Activated naive CD4-positive, alpha-beta T cell (primary cell): ENCODE measurements around the gene SPINDOC.
A peak's percentile ranks its signal among the peaks of the same experiment; 100 is the strongest.
"Not testable (repeated sequence)": the region's sequence is repeated elsewhere in the genome, so short reads cannot be mapped to it uniquely, and the experiment has no call there.

Experiments
- DNase-seq, 4 experiments: peaks; one replicate each; lab custom pipeline; 2025; lab: John Stamatoyannopoulos, UW

The SPINDOC gene

GRCh38 chr11:63813035-63813562 lies at the start of gene SPINDOC:
Gene SPINDOC (plus strand): TSS chr11:63813456. CDS start chr11:63813687, 231 bp downstream.
- DNase-seq, result peak in 3 of 4 experiments; percentile 17 to 42 (median 19)

GRCh38 chr11:63763496-63764339 lies 49.5 kb upstream of the SPINDOC start:
- DNase-seq, result no peak

GRCh38 chr11:63764340-63764678 lies 48.9 kb upstream of the SPINDOC start:
- DNase-seq, result no peak

- DNase-seq, result no peak
Observed at GRCh38 chr11:63764679-63765647, 48.3 kb upstream of the SPINDOC start.

GRCh38 chr11:63765688-63766241 lies 47.5 kb upstream of the SPINDOC start:
- no peak for DNase-seq

- DNase-seq, result no peak
Observed at GRCh38 chr11:63766531-63767235, 46.6 kb upstream of the SPINDOC start.

GRCh38 chr11:63767267-63767564 lies 46.0 kb upstream of the SPINDOC start:
- DNase-seq, result no peak

- DNase-seq, result no peak
Observed at GRCh38 chr11:63767565-63768236, 45.6 kb upstream of the SPINDOC start.

- peak; percentile 8 to 64 (median 28) for DNase-seq
Observed at GRCh38 chr11:63768237-63769041, 44.8 kb upstream of the SPINDOC start, which contains the start of gene ZFTA. Gene ZFTA (minus strand): TSS chr11:63768775. CDS start chr11:63768622, 153 bp downstream.

GRCh38 chr11:63769042-63769713 lies 44.1 kb upstream of the SPINDOC start:
- peak in 2 of 4 experiments; percentile 14 to 33 for DNase-seq

- DNase-seq, result no peak
Observed at GRCh38 chr11:63769714-63770455, 43.4 kb upstream of the SPINDOC start.

GRCh38 chr11:63770763-63771162 lies 42.5 kb upstream of the SPINDOC start:
- no peak for DNase-seq

GRCh38 chr11:63771741-63772318 lies 41.4 kb upstream of the SPINDOC start:
- not testable (repeated sequence) for DNase-seq

GRCh38 chr11:63775191-63775590 lies 38.1 kb upstream of the SPINDOC start:
- no peak for DNase-seq

GRCh38 chr11:63779039-63779438 lies 34.2 kb upstream of the SPINDOC start:
- DNase-seq, result no peak

GRCh38 chr11:63782749-63783148 lies 30.5 kb upstream of the SPINDOC start:
- DNase-seq, result no peak

GRCh38 chr11:63783925-63784592 lies 29.2 kb upstream of the SPINDOC start:
- no peak for DNase-seq

- DNase-seq, result no peak
Observed at GRCh38 chr11:63785823-63786222, 27.4 kb upstream of the SPINDOC start.
